Measurements from ENCODE around the gene SLC12A5.

SLC12A5 gene

DNA sequence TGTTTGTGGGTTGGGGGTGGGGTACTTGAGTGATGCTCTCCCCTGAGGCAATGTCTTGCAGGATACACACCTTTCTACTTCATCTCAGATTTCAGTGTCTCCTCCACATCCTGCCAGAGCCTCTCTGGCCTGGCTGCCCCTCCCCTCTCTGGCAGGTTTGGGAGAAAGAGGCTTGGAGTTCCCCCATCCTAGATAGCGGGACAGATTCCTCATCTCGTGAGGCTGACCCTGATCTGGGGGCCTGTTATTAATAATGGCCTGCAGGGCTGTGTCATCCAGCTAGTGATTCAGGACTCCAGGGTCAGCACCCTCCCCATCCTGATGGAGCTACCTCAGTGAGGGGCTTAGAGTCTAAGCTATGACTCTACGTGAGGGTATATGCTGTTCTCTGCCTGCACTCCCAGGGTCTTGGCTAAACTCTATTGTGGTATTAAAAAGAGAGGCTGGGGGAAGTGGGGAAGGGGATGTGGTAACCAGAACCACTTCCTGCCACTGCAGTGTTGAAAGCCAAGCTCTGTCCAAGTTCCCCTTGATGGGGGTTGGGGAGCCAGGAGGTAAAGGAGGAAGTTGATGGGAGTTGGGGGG is 24.0 kb upstream of the SLC12A5 start:
- H3K27ac ChIP-seq, result no peak overlapping the region
- CTCF ChIA-PET, result interaction anchor here (0.6 to 2.4 kb wide), 4 partner anchors 9 to 162 kb away, joined by 3 to 24 read pairs (median 6); no protein-coding TSS in a partner anchor
- peak; percentile 84 for DNase-seq (ENCODE audit: low spot score)
- POLR2A ChIA-PET (ENCODE audit: low non-redundant PET), result no interaction called here
- TF ChIP-seq, protein P1, sequence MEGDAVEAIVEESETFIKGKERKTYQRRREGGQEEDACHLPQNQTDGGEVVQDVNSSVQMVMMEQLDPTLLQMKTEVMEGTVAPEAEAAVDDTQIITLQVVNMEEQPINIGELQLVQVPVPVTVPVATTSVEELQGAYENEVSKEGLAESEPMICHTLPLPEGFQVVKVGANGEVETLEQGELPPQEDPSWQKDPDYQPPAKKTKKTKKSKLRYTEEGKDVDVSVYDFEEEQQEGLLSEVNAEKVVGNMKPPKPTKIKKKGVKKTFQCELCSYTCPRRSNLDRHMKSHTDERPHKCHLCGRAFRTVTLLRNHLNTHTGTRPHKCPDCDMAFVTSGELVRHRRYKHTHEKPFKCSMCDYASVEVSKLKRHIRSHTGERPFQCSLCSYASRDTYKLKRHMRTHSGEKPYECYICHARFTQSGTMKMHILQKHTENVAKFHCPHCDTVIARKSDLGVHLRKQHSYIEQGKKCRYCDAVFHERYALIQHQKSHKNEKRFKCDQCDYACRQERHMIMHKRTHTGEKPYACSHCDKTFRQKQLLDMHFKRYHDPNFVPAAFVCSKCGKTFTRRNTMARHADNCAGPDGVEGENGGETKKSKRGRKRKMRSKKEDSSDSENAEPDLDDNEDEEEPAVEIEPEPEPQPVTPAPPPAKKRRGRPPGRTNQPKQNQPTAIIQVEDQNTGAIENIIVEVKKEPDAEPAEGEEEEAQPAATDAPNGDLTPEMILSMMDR (conservative IDR thresholded peaks at IDR 0.05; ENCODE audit: low read depth), result no peak

DNA sequence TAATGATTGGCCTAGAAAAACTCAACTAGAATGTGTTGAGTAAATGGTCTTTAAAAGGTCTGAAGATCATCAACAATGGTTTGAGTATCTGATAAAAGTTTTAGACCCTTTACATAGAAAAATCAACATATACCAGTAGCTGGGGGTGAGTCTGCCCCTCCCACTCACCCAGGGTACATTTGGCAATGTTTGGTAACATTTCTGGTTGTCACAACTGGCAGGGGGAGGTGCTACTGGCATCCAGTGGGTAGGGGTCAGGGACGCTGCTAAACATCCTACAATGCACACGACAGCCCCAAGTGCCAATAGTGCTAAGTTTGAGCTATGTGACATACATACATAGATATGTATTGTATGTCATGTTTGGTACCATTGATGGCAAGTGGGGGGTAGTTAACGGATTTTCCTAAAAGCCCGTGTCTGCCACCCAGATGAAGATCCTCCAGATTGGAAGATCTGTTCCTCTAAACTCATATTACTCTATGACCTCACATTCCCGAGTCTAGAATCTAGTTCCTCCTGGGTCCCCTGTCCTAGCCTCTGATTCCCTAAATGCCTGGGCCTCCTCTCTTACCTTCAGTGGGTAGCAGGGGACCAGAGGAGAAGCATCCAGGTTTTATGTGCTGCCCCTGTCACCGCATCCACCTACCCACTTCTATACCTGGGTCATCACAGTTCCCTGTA is 22.9 kb upstream of the SLC12A5 start:
- H3K27ac ChIP-seq, result no peak overlapping the region
- ChIA-PET CTCF (interaction anchor here (0.6 to 2.4 kb wide), 4 partner anchors 8 to 36 kb away, joined by 4 to 24 read pairs (median 8); no protein-coding TSS in a partner anchor), POLR2A (ENCODE audit: low non-redundant PET) (no interaction called here)
- TF ChIP-seq, protein P1 (conservative IDR thresholded peaks at IDR 0.05; ENCODE audit: low read depth), result no peak
- no peak for DNase-seq (ENCODE audit: low spot score)

GRCh38 chr20:46006964-46007363 is 22.1 kb upstream of the SLC12A5 start:
- no peak overlapping the region for H3K27ac ChIP-seq
- CTCF ChIA-PET, result interaction anchor here (0.6 to 1.8 kb wide), 5 partner anchors 10 to 37 kb away, joined by 4 to 11 read pairs (median 6); no protein-coding TSS in a partner anchor
- no peak for DNase-seq (ENCODE audit: low spot score)
- TF ChIP-seq, protein P1 (conservative IDR thresholded peaks at IDR 0.05; ENCODE audit: low read depth), result no peak
- POLR2A ChIA-PET (ENCODE audit: low non-redundant PET), result no interaction called here

- TF ChIP-seq, protein P1 (conservative IDR thresholded peaks at IDR 0.05; ENCODE audit: low read depth), result no peak
- H3K27ac ChIP-seq, result no peak overlapping the region
- POLR2A ChIA-PET (ENCODE audit: low non-redundant PET), result no interaction called here
- CTCF ChIA-PET, result interaction anchor here (1.3 to 1.6 kb wide), 2 partner anchors 15 to 20 kb away, joined by 5 to 11 read pairs; no protein-coding TSS in a partner anchor
- no peak for DNase-seq (ENCODE audit: low spot score)
Observed at GRCh38 chr20:46007671-46008070, 21.3 kb upstream of the SLC12A5 start.

GRCh38 chr20:46009816-46010215 is 19.2 kb upstream of the SLC12A5 start:
- CTCF ChIA-PET, result interaction anchor here (0.5 to 1.8 kb wide), 4 partner anchors 9 to 508 kb away, joined by 3 to 7 read pairs (median 4); no protein-coding TSS in a partner anchor
- no peak overlapping the region for H3K27ac ChIP-seq
- no peak for DNase-seq (ENCODE audit: low spot score)
- POLR2A ChIA-PET (ENCODE audit: low non-redundant PET), result interaction anchor here (0.8 kb wide), 1 partner anchor 105 kb away, joined by 3 read pairs; no protein-coding TSS in a partner anchor
- TF ChIP-seq, protein P1 (conservative IDR thresholded peaks at IDR 0.05; ENCODE audit: low read depth), result no peak

GRCh38 chr20:46010491-46011391 is 18.3 kb upstream of the SLC12A5 start:
- POLR2A ChIA-PET (ENCODE audit: low non-redundant PET), result no interaction called here

More at GRCh38 chr20:46010491-46011391, 18.3 kb upstream of the SLC12A5 start:
- no peak overlapping the region for H3K27ac ChIP-seq
- CTCF ChIA-PET, result interaction anchor here (0.6 to 4.7 kb wide), 4 partner anchors 9 to 39 kb away, joined by 3 to 82 read pairs (median 48); partner anchors contain the start of gene ZNF335
- DNase-seq (ENCODE audit: low spot score), result no peak
- TF ChIP-seq, protein P1 (conservative IDR thresholded peaks at IDR 0.05; ENCODE audit: low read depth), result no peak

Measured in RWPE1 (cell line).